GM21515 (cell line): ENCODE data around the gene DCC.

ENCODE experiments used
- ATAC-seq: cut with Tn5 transposase; IDR thresholded peaks from one replicate; pipeline ENCODE4 v1.9.1; 2021; ENCODE audit not compliant: unreplicated experiment

DCC gene

DNA sequence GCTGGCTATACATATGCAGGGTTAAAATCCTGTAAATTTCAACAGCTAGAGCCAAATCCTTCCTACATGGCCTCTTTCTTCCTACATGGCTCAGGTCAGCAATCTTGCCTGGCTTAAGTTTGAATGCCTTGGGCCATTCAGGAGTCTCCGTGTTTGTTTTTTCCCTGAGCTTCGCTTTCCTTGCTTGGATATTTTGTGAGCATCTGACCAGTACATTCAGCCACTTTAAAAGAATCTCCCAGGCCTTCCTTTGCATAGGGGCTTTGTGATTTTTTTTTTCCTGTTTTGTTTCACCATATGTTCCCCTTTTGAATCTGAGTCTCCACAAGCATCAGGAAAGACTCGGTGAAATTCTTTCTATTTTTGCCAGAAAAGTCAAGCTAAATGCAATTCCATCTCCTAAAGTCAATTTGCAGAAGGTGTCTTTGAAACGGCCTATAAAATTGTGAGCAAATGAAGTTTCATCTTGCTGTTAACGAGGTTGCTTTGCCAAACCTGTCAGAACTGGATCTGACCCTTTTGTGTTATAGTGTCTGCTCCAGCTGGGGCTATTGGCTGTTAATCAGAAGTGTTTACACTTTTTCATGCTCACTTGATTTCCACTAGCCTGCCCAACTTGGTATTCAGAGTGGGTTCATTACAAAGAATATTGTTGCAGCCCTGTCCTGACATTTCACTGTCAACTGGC lies 256.9 kb downstream of the DCC start:
- no peak for ATAC-seq

GRCh38 chr18:52598921-52599320 lies 258.9 kb downstream of the DCC start:
- no peak for ATAC-seq

GRCh38 chr18:52602820-52603219 lies 262.8 kb downstream of the DCC start:
- ATAC-seq: no peak

DNA sequence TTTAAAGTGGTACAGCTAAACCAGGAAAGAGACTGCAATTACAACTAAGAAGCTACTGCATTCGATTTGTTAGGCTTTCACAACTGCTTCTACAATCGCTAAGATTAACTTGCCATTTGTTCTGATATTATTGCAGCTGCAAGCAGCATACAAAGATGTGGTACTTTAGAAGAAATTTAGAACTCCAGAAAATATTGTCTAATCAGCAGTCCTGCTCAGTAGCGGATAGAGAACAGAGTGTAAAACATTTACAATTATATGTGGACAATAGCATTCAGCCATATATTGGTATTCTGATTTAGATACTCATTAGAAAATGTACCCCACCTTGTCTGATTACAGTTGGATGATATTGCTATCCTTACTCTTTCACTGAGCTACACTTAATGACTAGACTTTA lies 265.3 kb downstream of the DCC start:
- no peak for ATAC-seq

GRCh38 chr18:52607985-52608384 lies 268.0 kb downstream of the DCC start:
- ATAC-seq: no peak

GRCh38 chr18:52610451-52611115 lies 270.6 kb downstream of the DCC start:
- ATAC-seq: no peak

DNA sequence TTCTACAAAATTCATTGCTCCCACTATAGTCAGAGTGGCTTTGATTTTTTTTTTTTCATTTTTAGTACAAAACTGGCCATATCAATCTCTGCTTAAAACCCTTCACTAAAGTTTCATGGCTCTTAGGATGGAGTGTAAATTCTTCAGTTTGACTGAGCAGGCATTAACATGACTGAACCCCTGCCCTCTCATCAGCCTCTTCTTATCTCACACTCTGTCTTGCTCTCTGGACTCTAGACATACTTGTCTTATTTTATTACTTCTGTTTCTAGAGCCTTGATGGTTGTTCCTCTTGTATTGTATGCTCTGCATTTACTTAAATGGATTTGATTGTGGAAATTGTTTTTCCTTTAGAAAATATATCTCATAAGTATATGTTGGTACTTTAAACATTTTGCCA lies 272.4 kb downstream of the DCC start:
- ATAC-seq: no peak

GRCh38 chr18:52615321-52615720 lies 275.3 kb downstream of the DCC start:
- ATAC-seq: no peak

DNA sequence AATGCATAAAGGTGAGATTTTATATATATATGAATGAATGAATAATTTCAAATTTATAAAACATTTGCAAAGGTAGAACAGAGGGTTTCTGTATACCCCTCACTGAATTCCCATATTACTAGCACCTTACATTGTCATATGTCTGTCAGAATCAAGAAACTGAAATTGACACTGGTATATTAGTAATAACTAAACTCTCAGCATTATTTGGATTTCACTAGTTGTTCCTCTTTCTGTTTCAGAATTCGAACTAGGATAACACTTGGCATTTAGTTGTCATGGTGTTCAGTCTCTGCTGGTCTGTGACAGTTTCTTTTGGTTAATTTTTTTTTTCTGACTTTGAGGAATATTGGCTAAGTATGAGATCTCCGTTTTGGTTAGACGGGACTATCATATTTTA lies 275.9 kb downstream of the DCC start:
- peak; percentile 73 for ATAC-seq

DNA sequence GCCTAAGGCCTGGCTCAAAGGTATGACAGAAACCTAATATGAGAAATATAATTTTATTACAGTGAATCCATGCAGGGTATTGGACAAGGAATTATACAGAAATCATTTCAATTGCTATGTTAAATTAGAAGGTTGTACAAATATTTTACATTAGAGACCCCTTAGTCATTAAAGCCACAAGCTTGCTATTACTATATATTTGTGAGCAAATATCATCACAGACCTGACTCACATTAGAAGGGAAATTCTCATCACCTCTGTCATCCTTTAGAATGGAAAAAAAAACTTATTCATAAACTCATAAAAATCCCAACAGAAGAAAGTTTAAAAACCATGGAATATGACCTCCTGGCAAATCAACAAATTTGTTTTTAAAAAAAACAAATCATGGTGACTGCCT lies 277.9 kb downstream of the DCC start:
- no peak for ATAC-seq

DNA sequence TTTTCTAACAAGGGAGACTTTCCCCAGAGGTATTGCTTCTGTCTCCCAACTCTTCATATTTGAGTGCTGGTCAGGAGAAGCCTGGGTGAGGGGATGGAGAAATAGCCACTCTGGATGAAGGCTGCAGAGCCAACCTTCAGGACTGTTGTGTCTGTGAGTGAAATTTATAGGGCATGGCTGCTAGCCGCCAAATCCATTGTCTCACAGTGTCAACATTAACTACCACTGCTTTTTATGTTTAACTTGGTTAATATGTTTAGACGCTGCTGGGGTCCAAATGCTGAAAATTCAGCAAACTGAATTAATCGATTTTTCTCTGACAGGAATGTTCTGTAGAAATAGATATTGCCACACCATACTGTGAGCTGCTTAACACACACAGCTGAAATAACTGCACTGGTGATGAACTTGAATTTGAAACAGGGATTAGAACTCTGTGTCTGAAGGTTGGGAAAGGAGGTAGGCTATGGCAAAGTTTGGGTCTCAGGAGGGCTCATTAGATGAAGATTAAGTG lies 281.0 kb downstream of the DCC start:
- no peak for ATAC-seq

- no peak for ATAC-seq
These were observed 284.7 kb downstream of the DCC start for GRCh38 chr18:52624702-52625101.

DNA sequence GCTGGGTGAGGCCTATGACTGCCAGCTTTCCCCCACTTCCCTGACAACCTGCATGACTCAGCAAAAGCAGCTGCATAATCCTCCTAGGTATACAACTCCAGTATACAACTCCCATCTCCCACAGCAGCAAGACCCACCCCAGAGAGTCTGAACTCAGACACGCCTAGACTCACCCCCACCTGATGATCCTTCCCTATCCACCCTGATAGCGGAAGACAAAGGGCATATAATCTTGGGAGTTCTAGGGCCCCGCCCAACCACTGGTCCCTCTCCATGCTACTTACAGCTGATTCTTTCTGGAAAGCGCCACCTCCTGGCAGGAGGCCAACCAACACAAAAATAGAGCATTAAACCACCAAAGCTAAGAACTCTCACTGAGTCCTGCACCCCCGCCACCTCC lies 296.5 kb downstream of the DCC start:
- ATAC-seq: no peak

DNA sequence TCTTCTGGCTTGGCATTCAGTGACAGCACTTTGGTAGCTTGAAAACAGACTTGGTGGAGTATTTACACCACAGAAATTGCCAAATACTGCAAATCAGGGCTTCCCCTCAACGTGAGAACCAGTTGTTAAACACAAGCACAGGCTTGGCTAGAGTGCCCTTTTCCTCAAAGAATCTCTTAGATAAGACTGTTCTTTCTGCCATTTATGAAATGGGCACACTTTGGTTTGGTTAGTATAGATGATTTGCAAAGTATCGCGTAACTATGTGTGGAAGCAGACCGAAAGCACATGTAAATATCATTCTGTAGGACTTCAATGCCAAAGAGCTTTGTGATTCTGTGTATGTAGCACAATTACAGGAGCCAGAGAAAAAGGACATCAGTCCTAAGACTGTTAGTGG lies 308.2 kb downstream of the DCC start:
- ATAC-seq: no peak

DNA sequence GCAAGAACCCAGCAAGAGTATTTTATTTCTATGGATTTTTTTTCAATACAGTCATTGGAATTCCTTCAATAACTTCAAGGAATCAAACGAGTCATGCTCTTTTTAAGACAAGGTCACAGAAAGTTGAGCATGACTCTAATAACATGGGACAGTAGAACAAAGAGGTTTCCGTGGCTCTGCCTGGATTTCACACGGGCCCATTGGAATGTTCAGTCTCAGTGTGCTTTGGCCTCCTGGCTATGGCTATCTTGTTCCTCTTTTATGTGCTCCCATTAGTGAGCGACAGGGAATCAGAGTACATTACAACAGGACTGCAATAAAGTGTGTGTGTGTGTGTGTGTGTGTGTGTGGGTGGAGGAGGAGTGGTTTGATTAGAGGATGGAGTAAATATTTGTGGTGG lies 312.4 kb downstream of the DCC start:
- ATAC-seq: no peak

DNA sequence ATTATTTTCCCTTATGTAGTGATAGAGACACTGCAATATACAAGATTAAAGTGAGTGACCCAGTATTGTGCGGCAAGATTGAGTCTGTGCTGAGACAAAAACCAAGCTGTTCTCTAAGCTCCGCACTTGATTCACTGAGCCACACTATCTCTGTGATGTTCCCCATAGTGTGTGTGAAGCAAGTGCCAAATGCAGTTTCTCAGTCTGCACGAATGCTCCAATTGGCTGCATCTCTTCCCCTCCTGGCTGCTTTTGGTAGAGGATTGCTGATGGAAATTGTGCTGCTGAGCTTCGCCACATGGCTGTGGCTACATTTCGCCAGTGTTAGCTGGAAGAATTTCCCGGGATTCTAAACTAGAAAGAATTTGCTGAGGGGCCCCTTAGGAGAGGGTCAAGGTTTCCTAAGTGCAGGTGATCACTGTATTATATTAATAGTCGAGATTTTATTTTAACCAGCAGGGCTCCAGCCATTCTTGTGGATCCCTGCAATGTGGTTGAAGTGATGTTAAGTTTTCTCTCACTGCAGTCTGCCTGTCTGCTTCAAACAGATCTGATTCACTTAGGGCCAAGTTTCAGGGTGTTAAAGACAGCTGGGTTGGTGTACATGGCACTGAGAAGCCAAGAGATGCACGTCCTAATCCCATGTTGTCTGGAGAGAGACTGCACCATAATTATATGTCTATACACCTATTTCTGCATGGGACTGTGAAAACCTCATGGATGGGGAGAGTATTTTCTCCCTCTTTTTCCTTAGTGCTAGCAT lies 317.2 kb downstream of the DCC start:
- no peak for ATAC-seq

- no peak for ATAC-seq
These were observed 327.6 kb downstream of the DCC start for GRCh38 chr18:52667463-52668065.

- no peak for ATAC-seq
These were observed 330.9 kb downstream of the DCC start for GRCh38 chr18:52670896-52671295.

DNA sequence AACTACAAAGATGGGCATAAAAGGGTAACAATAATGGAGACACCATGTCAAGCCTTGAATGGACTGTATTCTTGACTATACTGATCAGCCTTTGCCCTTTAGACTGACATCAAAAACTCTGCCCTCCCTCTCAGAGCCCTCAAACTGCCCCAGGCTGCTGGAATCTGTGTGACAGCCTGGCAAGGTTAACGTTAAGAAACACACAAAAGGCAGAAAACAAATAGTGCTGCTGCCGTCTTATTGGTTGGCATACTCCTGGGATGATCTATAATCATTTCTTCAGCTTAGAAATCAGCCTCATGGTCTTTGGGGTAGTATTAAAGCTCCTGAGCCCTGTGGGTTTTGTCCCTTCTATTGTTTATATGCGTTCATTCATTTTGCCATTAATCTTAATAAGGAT lies 338.0 kb downstream of the DCC start:
- ATAC-seq: no peak

DNA sequence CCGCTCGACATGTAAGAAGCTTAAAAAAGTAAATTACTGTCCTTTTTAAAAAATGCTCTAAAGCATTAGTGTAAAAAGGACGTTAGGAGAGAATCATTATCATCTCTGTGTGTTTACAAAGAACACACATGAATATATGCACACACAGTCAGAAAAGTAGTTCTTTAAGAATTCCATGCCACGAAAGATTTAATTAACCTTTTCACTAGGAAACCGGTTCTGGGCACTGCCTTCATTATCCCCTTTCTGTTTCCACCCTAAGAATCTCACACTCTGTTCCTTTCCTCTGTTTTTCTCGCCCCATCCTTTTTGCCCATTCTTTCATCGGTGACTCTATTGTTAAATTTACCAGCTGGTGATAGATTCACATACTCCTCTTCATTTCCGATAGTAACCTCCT lies 338.6 kb downstream of the DCC start:
- no peak for ATAC-seq

GRCh38 chr18:52679354-52679753 lies 339.4 kb downstream of the DCC start:
- ATAC-seq: no peak

- ATAC-seq: no peak
These were observed 342.3 kb downstream of the DCC start for GRCh38 chr18:52682260-52682659.
